Stimulated activated CD4-positive, alpha-beta T cell treated with anti-CD3 and anti-CD28 coated beads, Interleukin-15, amount 100 ng/mL, for 48 hours (primary cell): ENCODE measurements around the gene MYO15B.
A peak's percentile ranks its signal among the peaks of the same experiment; 100 is the strongest.

Experiments
- DNase-seq, 2 donors: peaks; one replicate each; pipeline ENCODE4 v3.0.0-alpha.2; 2020; ENCODE audit warnings: low read depth in 2 of 2

The MYO15B gene

DNA sequence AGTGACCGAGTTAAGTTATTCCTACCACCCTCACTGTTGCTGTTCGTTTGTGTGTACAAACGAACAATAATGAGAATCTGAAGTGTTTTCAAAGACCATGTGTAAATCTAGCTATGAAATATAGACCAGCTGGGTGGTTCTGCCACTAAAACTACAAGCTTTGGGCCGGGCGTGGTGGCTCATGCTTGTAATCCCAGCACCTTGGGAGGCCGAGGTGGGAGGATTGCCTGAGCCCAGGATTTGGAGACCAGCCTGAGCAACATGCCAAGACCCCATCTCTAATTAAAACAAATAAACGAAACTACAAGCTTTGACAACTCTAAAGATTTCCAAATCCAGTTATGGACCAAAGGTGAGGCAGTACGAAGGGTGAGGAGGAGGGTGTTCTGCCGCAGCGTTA lies 78.4 kb downstream of the MYO15B start:
- no peak for DNase-seq

DNA sequence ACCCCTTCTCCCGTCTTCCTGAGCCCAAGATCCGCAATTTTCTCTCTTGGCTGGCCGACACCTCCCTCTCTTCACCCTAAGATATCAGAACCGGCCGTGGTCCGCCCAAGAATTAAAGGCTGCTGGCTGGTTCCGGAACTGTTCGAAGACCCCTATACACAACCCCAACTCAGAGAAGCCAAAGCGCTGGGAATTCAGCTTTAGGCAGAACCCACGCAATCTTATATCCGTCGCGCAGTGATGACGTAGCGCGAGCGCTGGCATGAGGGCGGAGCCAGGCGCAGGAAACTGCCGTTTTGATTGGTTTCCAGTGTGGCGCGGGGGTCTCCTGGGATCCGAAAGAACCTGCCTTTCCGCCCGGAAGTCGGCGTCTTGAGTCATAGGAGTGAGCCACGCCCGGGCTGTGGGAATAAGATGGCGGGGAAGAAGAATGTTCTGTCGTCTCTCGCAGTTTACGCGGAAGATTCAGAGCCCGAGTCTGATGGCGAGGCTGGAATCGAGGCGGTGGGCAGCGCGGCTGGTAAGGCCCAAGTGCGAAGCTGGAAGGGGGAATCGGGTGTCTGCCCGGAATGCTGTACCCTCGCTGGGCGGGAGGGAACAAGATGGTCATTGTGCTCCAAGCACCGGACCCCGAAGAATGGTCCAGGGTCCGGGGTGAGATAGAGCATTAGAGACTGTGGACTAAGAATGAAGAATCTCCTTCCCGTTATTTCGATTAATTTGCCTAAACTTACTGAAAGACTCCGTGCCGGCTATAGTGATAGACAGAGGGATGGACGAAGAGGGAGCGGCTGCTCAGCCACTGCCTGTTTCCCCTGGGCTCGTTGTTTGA lies 79.6 kb downstream of the MYO15B start, which contains the start of the genes RECQL5 and SAP30BP:
TSS of gene RECQL5 (minus strand) at position 196 of the 832 bp plus-strand sequence. CDS start 597 bp downstream, outside the sequence.
TSS of gene SAP30BP (plus strand) at position 380 of the 832 bp plus-strand sequence. CDS start at position 415, 35 bp downstream.
- peak; percentile 96 to 97 for DNase-seq

DNA sequence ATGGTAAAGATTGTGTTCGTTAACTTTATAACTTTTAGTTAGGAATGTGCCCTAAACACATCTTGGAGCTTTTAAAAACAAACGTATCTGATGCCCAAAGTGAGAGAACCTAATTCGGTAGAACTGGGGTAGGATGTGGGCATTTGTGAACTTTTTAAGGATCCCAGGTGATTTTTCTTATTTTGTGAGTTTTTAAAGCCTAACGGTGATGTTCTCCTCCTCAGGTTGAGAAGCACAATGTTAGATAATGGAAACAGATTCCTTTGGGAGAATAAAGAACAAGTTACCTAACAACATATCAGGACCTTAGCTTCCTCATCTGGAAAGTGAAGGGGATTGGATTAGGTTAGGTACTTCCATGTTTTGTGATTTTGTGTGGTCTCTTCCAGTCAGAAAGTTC lies 80.2 kb downstream of the MYO15B start:
- no peak for DNase-seq

DNA sequence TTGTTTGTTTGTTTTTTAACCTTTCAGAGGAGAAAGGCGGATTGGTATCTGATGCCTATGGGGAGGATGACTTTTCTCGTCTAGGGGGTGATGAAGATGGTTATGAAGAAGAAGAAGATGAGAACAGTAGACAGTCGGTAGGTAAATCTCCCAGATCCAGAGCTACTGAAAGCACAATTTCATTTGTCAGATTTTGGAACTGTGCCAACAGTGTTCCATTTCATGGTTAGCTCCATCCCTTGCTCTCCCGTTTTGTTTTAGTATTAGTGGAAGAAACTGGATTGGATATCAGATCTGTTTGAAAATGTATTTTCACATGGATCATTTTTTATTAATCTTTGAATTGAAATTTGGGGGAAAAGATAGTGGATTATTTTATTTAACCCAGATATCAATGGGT lies 80.9 kb downstream of the MYO15B start:
- no peak for DNase-seq

DNA sequence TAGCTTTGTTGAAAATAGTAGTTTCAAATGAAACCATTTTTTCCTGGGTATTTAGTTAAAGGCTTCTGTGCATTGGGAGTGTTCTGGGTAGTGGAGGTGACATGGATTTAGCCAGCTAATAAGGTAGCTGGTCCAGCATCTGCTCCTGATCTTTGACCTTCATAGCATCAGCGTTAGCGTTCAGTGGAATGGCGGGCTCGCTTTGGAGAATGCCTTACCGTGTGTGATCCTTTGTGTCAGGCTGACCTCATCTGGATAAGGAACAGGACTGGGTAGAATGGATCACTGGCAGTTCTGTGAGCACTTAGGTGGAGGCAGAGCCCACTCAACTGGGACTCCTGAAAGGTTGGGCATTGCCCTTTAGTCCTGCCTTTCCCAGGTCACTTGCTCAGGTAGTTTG lies 83.3 kb downstream of the MYO15B start:
- DNase-seq: no peak

DNA sequence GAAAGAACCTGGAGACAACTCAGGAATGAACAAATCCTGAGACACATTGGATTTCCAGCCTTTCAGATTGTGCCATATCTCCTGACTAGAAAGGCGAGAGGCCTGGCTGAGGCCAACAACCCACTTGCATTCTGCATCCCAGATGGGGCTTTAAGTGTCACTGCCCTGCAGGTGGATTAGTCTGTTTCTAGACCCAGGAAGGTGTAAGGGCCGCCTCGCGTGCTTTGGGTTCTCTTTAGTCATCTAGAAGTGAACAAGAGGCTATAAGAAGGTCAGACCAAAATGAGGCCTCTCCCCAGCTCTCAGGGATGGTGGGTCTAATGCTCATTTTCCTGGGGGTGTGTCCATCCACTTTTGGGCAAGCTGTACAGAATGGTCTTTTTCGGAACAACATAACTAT lies 84.4 kb downstream of the MYO15B start:
- DNase-seq: no peak

DNA sequence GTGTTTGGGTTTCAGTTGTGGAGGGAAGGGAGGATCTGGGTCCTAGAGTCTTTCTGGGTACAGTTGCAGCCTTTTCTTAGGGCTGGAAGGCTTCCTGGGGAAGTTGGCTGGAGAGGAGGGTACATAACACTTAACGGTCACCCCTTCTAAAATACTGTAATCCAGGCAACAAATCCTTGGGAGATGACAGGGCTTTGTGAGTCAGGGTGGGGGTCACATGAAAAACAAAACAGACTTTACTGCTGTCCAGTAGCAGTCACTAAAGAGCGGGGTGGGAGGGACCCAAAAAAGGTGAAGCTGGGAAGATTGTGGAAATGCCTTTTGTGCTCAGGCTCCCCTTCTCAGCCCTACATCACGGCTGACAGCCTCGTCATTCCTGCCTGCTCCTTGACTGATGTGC lies 85.9 kb downstream of the MYO15B start:
- DNase-seq: no peak
